ENCODE results near the gene DEGS2.

Gene DEGS2

GRCh38 chr14:100134586-100134985 is 24.9 kb downstream of the DEGS2 start:
- no peak overlapping the region for H3K4me3 ChIP-seq (ENCODE audit: low read depth, low read length)

- H3K4me3 ChIP-seq (ENCODE audit: low read depth, low read length), result no peak overlapping the region
Measured at GRCh38 chr14:100132903-100133510, 26.4 kb downstream of the DEGS2 start.

- no peak overlapping the region for H3K4me3 ChIP-seq (ENCODE audit: low read depth, low read length)
Measured at GRCh38 chr14:100132161-100132902, 27.1 kb downstream of the DEGS2 start.

GRCh38 chr14:100131181-100131580 is 28.3 kb downstream of the DEGS2 start:
- H3K4me3 ChIP-seq (ENCODE audit: low read depth, low read length), result no peak overlapping the region

- no peak overlapping the region for H3K4me3 ChIP-seq (ENCODE audit: low read depth, low read length)
Measured at GRCh38 chr14:100130521-100130920, 28.9 kb downstream of the DEGS2 start.

- no peak overlapping the region for H3K4me3 ChIP-seq (ENCODE audit: low read depth, low read length)
Measured at GRCh38 chr14:100129161-100129589, 30.3 kb downstream of the DEGS2 start.

- H3K4me3 ChIP-seq (ENCODE audit: low read depth, low read length), result no peak overlapping the region
Measured at GRCh38 chr14:100128688-100129087, 30.8 kb downstream of the DEGS2 start.

GRCh38 chr14:100127853-100128455 is 31.5 kb downstream of the DEGS2 start:
- no peak overlapping the region for H3K4me3 ChIP-seq (ENCODE audit: low read depth, low read length)

GRCh38 chr14:100126401-100126800 is 33.0 kb downstream of the DEGS2 start:
- no peak overlapping the region for H3K4me3 ChIP-seq (ENCODE audit: low read depth, low read length)

- no peak overlapping the region for H3K4me3 ChIP-seq (ENCODE audit: low read depth, low read length)
Measured at GRCh38 chr14:100124551-100125088, 34.8 kb downstream of the DEGS2 start.

GRCh38 chr14:100123618-100124017 is 35.8 kb downstream of the DEGS2 start:
- H3K4me3 ChIP-seq (ENCODE audit: low read depth, low read length), result no peak overlapping the region

- H3K4me3 ChIP-seq (ENCODE audit: low read depth, low read length), result no peak overlapping the region
Measured at GRCh38 chr14:100122481-100123223, 36.8 kb downstream of the DEGS2 start.

GRCh38 chr14:100121643-100122480 is 37.6 kb downstream of the DEGS2 start:
- no peak overlapping the region for H3K4me3 ChIP-seq (ENCODE audit: low read depth, low read length)

GRCh38 chr14:100120522-100121269 is 38.7 kb downstream of the DEGS2 start:
- no peak overlapping the region for H3K4me3 ChIP-seq (ENCODE audit: low read depth, low read length)

- no peak overlapping the region for H3K4me3 ChIP-seq (ENCODE audit: low read depth, low read length)
Measured at GRCh38 chr14:100119251-100119650, 40.2 kb downstream of the DEGS2 start.

GRCh38 chr14:100118396-100119011 is 40.9 kb downstream of the DEGS2 start:
- no peak overlapping the region for H3K4me3 ChIP-seq (ENCODE audit: low read depth, low read length)

GRCh38 chr14:100117633-100118395 is 41.6 kb downstream of the DEGS2 start:
- no peak overlapping the region for H3K4me3 ChIP-seq (ENCODE audit: low read depth, low read length)

GRCh38 chr14:100117026-100117425 is 42.4 kb downstream of the DEGS2 start:
- H3K4me3 ChIP-seq (ENCODE audit: low read depth, low read length), result no peak overlapping the region
